ENCODE data around the gene RHBDL2.

DNA sequence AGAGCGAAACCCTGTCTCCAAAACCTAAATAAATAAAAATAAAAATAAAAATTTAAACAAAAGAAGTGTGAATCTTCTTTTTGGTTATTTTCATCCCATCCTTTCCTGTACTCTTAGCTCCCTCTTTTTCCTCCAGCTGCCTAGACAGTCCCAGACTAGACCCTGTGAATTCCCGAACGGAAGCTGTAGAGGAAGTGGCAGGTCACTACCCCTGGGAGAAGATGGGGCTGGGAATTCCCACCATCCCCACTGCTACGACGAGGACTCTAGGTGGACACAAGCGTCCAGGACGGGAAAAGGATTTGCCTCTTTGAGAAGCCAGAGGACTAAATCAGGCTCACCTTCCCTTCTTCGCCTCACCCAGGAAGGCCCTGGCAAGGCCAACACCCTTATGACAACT lies 12.6 kb downstream of the RHBDL2 start:
- TF ChIP-seq, protein P1, sequence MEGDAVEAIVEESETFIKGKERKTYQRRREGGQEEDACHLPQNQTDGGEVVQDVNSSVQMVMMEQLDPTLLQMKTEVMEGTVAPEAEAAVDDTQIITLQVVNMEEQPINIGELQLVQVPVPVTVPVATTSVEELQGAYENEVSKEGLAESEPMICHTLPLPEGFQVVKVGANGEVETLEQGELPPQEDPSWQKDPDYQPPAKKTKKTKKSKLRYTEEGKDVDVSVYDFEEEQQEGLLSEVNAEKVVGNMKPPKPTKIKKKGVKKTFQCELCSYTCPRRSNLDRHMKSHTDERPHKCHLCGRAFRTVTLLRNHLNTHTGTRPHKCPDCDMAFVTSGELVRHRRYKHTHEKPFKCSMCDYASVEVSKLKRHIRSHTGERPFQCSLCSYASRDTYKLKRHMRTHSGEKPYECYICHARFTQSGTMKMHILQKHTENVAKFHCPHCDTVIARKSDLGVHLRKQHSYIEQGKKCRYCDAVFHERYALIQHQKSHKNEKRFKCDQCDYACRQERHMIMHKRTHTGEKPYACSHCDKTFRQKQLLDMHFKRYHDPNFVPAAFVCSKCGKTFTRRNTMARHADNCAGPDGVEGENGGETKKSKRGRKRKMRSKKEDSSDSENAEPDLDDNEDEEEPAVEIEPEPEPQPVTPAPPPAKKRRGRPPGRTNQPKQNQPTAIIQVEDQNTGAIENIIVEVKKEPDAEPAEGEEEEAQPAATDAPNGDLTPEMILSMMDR (IDR thresholded peaks at IDR 0.05; ENCODE audit: insufficient read depth, low read length), result no peak
- TF ChIP-seq GABPA (IDR thresholded peaks at IDR 0.05; ENCODE audit: low read depth), result no peak
